K562 (cell line): ENCODE data around the gene IRF1. TPM values are rescaled to one million over a fixed set of nuclear protein-coding genes. Genes with fewer than 3 reads are reported as not detected.

Experiments
- ARID4B ChIP-seq: sonication (generic); formaldehyde crosslinking; IDR thresholded peaks from 2 replicates; pipeline ENCODE4 v1.8.0; 2022; ENCODE audit warnings: mild to moderate bottlenecking, missing genetic modification reagents
- CEBPB ChIP-seq: fragments of 450-650 bp; IDR thresholded peaks from 2 replicates; pipeline ENCODE4 v1.6.1; 2016; ENCODE audit warnings: missing genetic modification characterization, missing compliant biosample characterization
- KHSRP ChIP-seq: fragments of 450-650 bp; IDR thresholded peaks from 2 replicates; pipeline ENCODE4 v1.6.1; 2017
- SPI1 ChIP-seq: IDR thresholded peaks from 2 replicates; pipeline ENCODE4 v1.6.1; 2011; ENCODE audit warnings: low read depth, low read length, control low read depth, borderline replicate concordance
- XRCC5 ChIP-seq: fragments of 200-400 bp; formaldehyde crosslinking; IDR thresholded peaks from 2 replicates; pipeline ENCODE4 v1.6.1; 2017; ENCODE audit warnings: low read depth, mild to moderate bottlenecking, low read length
- ZNF23 ChIP-seq: fragments of 250-450 bp; sonication (Bioruptor Pico); IDR thresholded peaks from 2 replicates; pipeline ENCODE4 v1.4.0; 2020; ENCODE audit warnings: mild to moderate bottlenecking
- ZNF639 ChIP-seq, 2 experiments: fragments of 200-800 bp in 1 of 2; sonication (Bioruptor generic) in 1 of 2; sonication (generic) in 1 of 2; formaldehyde crosslinking in 1 of 2; IDR thresholded peaks in 1 of 2; conservative IDR thresholded peaks in 1 of 2; 2 replicates each; pipeline versions ENCODE4 v1.5.0 to v1.6.1; 2016 to 2020; ENCODE audit warnings: missing compliant biosample characterization in 1 of 2, missing genetic modification characterization in 1 of 2, missing genetic modification reagents in 1 of 2
- ZNF780A ChIP-seq: fragments of 250-450 bp; sonication (Bioruptor Pico); IDR thresholded peaks from 2 replicates; pipeline ENCODE4 v1.5.0; 2021; ENCODE audit warnings: mild to moderate bottlenecking
- polyA plus RNA-seq, 8 experiments: library from polyadenylated mRNA; depleted of rRNA in 4 of 8; stranded (reverse) in 5 of 8; unstranded in 3 of 8; fragments of >200 nt; fragmentation: Nextera tagmentation in 2 of 8; fragmentation: Illumina TruSeq in 1 of 8; extraction: Ambion mirVana in 2 of 8; extraction: Trizol in 1 of 8; gene quantifications; 2 replicates each; pipeline versions ENCODE4 v1.2.1 to v1.2.3, GENCODE V29; 2011 to 2014; ENCODE audit warnings: inconsistent platforms in 1 of 8, missing spikeins in 1 of 8
- total RNA-seq, 7 experiments: library from RNA; depleted of rRNA in 6 of 7; stranded (reverse); fragments of >200 nt in 6 of 7; fragmentation: Illumina TruSeq in 2 of 7; extraction: Trizol in 2 of 7; gene quantifications; 2 replicates each; pipeline versions ENCODE4 v1.2.1 to v1.2.3, GENCODE V29; 2011 to 2021; ENCODE audit warnings: low replicate concordance in 1 of 7
- TF ChIP-seq, protein P1 (sequence below): fragments of 250-450 bp; sonication (Bioruptor Pico); IDR thresholded peaks from 2 replicates; pipeline ENCODE4 v1.5.0; 2021; ENCODE audit warnings: mild to moderate bottlenecking, borderline replicate concordance
- TF ChIP-seq, protein P2 (sequence below): fragments of 250-450 bp; sonication (Bioruptor Pico); IDR thresholded peaks from 2 replicates; pipeline ENCODE4 v1.4.0; 2020

IRF1 gene
- total and polyA plus RNA-seq, 9 of the 15 experiments (the other 6 are each of a cell fraction or from before 2014, with no cell fraction given), result 1.1 to 12.3 (median 5.9) TPM

DNA sequence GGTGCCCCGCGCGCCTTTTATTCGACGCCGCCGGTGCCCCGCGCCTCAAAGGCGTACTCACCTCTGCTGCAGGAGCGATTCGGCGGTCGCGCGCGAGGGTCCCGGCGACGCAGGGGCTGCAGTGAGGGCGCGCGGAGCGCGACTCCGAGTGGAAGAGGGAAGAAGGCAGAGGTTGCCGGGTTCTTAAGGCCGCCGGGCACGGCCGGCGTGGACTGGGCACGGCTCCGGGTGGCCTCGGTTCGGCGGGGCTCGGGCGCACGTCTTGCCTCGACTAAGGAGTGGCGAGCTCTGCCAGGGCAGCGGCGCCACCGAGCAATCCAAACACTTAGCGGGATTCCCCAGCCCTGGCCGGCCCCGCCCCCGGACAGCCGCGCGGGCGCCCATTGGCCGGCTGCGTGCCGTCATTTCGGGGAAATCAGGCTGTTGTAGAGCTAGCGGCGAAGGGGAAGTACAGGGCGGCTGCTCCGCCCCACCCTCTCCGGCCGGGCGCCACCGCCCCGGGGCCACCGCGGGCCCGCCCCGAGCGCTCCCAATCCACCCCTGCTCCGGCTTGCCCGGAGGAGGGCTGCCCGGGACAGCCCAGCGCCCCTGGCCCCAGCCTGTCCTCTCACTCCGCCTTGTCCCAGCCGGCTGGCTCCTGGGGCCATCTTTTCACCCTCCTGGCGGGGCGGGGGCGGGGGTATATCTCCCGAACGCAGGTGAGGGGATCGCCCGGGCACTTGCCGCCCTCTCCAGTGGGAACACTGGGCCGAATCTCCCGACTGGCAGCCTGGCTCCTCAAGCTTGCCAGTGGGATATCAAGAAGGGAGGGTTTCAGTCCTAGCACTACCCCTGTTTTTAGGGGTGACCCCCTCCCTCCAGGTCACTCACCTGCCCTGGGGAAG, at the start of gene IRF1 (continued):
- TF ChIP-seq ARID4B (CRISPR knock-in tag), result peak; percentile 69; the same call in 1 of the 2 replicates
- TF ChIP-seq XRCC5, result peak; percentile 35; the same call in 1 of the 2 replicates
- TF ChIP-seq ZNF780A (CRISPR knock-in tag), result no peak
- TF ChIP-seq ZNF23 (CRISPR knock-in tag), result no peak
- no peak for TF ChIP-seq KHSRP
- TF ChIP-seq, protein P1, sequence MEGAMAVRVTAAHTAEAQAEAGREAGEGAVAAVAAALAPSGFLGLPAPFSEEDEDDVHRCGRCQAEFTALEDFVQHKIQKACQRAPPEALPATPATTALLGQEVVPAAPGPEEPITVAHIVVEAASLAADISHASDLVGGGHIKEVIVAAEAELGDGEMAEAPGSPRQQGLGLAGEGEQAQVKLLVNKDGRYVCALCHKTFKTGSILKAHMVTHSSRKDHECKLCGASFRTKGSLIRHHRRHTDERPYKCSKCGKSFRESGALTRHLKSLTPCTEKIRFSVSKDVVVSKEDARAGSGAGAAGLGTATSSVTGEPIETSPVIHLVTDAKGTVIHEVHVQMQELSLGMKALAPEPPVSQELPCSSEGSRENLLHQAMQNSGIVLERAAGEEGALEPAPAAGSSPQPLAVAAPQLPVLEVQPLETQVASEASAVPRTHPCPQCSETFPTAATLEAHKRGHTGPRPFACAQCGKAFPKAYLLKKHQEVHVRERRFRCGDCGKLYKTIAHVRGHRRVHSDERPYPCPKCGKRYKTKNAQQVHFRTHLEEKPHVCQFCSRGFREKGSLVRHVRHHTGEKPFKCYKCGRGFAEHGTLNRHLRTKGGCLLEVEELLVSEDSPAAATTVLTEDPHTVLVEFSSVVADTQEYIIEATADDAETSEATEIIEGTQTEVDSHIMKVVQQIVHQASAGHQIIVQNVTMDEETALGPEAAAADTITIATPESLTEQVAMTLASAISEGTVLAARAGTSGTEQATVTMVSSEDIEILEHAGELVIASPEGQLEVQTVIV (CRISPR knock-in tag), result no peak
- TF ChIP-seq, protein P2, sequence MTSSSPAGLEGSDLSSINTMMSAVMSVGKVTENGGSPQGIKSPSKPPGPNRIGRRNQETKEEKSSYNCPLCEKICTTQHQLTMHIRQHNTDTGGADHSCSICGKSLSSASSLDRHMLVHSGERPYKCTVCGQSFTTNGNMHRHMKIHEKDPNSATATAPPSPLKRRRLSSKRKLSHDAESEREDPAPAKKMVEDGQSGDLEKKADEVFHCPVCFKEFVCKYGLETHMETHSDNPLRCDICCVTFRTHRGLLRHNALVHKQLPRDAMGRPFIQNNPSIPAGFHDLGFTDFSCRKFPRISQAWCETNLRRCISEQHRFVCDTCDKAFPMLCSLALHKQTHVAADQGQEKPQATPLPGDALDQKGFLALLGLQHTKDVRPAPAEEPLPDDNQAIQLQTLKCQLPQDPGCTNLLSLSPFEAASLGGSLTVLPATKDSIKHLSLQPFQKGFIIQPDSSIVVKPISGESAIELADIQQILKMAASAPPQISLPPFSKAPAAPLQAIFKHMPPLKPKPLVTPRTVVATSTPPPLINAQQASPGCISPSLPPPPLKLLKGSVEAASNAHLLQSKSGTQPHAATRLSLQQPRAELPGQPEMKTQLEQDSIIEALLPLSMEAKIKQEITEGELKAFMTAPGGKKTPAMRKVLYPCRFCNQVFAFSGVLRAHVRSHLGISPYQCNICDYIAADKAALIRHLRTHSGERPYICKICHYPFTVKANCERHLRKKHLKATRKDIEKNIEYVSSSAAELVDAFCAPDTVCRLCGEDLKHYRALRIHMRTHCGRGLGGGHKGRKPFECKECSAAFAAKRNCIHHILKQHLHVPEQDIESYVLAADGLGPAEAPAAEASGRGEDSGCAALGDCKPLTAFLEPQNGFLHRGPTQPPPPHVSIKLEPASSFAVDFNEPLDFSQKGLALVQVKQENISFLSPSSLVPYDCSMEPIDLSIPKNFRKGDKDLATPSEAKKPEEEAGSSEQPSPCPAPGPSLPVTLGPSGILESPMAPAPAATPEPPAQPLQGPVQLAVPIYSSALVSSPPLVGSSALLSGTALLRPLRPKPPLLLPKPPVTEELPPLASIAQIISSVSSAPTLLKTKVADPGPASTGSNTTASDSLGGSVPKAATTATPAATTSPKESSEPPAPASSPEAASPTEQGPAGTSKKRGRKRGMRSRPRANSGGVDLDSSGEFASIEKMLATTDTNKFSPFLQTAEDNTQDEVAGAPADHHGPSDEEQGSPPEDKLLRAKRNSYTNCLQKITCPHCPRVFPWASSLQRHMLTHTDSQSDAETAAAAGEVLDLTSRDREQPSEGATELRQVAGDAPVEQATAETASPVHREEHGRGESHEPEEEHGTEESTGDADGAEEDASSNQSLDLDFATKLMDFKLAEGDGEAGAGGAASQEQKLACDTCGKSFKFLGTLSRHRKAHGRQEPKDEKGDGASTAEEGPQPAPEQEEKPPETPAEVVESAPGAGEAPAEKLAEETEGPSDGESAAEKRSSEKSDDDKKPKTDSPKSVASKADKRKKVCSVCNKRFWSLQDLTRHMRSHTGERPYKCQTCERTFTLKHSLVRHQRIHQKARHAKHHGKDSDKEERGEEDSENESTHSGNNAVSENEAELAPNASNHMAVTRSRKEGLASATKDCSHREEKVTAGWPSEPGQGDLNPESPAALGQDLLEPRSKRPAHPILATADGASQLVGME (CRISPR knock-in tag), result 0 out of 2 replicates have a peak, but pooled peaks have one; percentile 38
- no peak for TF ChIP-seq CEBPB (tag)
- TF ChIP-seq ZNF639 (CRISPR knock-in tag; conservative IDR thresholded peaks at IDR 0.05 in 1 of 2, IDR thresholded peaks at IDR 0.05 in 1 of 2), result peak in 1 of 2 experiments; percentile 48; a peak in 1 of 4 replicates
- 0 out of 2 replicates have a peak, but pooled peaks have one; percentile 12 for TF ChIP-seq SPI1
